ENCODE results near the gene IL10RB. TPM values are rescaled to one million over a fixed set of nuclear protein-coding genes. Genes with fewer than 3 reads are reported as not detected.

The IL10RB gene
- total and polyA plus RNA-seq, 2 of the 4 experiments (the other 2 are of a cell fraction): 20.1 to 45.2 TPM

GRCh38 chr21:33317145-33317544 is 51.0 kb downstream of the IL10RB start:
- BruUV-seq (replicated peaks): no TSS peak
- Histone ChIP-seq H2BK5ac (ENCODE audit: low read depth, low read length, poor library complexity, severe bottlenecking) (no peak overlapping the region), H3K4me2 (ENCODE audit: low read depth, low read length) (peak overlapping the region; percentile 77; the same call in 1 of the 2 replicates), H3K4me3 (ENCODE audit: insufficient read depth, low read depth, low read length) (no peak overlapping the region), H2AK5ac (ENCODE audit: low read depth, low read length) (no peak overlapping the region), H3K56ac (ENCODE audit: extremely low read depth, insufficient read depth, low read length) (no peak overlapping the region), H4K91ac (ENCODE audit: insufficient read depth, low read depth, low read length) (no peak overlapping the region), H3K79me1 (ENCODE audit: low read depth in 1 of 2, low read length in 2 of 2) (no peaks in the 10 kb centered on the region), H3K23ac (ENCODE audit: low read depth, low read length) (no peak overlapping the region), H3K4ac (ENCODE audit: low read depth, low read length) (no peak overlapping the region), H2BK15ac (ENCODE audit: low read depth, low read length) (no peak overlapping the region), H3K27me3 (ENCODE audit: control insufficient read depth, insufficient read depth, low read length) (peaks cover 8% of the 10 kb centered on the region), H3K4me1 (ENCODE audit: control insufficient read depth, insufficient read depth, low read length) (no peaks in the 10 kb centered on the region), H3K18ac (ENCODE audit: low read depth, low read length) (no peak overlapping the region), H3K36me3 (ENCODE audit: control insufficient read depth, insufficient read depth, low read length) (no peaks in the 10 kb centered on the region), H2BK20ac (ENCODE audit: low read depth, low read length) (no peak overlapping the region), H3K9ac (ENCODE audit: low read depth, low read length) (no peak overlapping the region), H4K8ac (ENCODE audit: low read depth in 2 of 2, low read length in 2 of 2) (0 out of 4 replicates have a peak overlapping the region, but pooled peaks of 1 of the 2 experiments have one; percentile 23), H2BK120ac (ENCODE audit: low read depth, low read length) (no peak overlapping the region), H2AFZ (replicated peaks; ENCODE audit: low read length, poor library complexity) (no peak overlapping the region), H3K27ac (ENCODE audit: insufficient read depth, low read length) (no peak overlapping the region), H4K5ac (ENCODE audit: low read depth, low read length) (no peak overlapping the region), H3K14ac (replicated peaks; ENCODE audit: low read depth, low read length) (no peak overlapping the region), H3K9me1 (ENCODE audit: insufficient read depth, low read length) (no peaks in the 10 kb centered on the region), H2AK9ac (replicated peaks; ENCODE audit: low read depth, low read length, poor library complexity) (no peak overlapping the region), H4K20me1 (ENCODE audit: insufficient read depth, low read length) (no peaks in the 10 kb centered on the region), H3K9me3 (ENCODE audit: control insufficient read depth, insufficient read depth, low read length) (peaks cover 1% of the 10 kb centered on the region; the same call in 1 of the 2 replicates)
- ChIA-PET POLR2A (ENCODE audit: unreplicated experiment) (no interaction called here), CTCF (no interaction called here)
- ATAC-seq (ENCODE audit: low read depth) (no peak), DNase-seq (peak; percentile 18)
- intact Hi-C loops (cut with micrococcal nuclease) (no loop called here), in situ Hi-C loops (cut with MboI; ENCODE audit: low sequenced_read_pairs) (no loop called here), dilution Hi-C loops (cut with HindIII; ENCODE audit: low sequenced_read_pairs, unreplicated experiment) (no loop called here)
- no CpG with 5 or more reads among the region's 6 CpGs for WGBS, 2 experiments (ENCODE audit: extremely low coverage in 2 of 2, insufficient read length in 1 of 2)
- 0 out of 2 replicates have a peak, but pooled peaks have one; percentile 19 for TF ChIP-seq MAFK (IDR thresholded peaks at IDR 0.05; ENCODE audit: low read depth, low read length)
- no peak for TF ChIP-seq RCOR1 (IDR thresholded peaks at IDR 0.05; ENCODE audit: insufficient replicate concordance, low read length)

Measured in IMR-90 (cell line).